Measurements from ENCODE around the gene TWF2. TPM values are rescaled to one million over a fixed set of nuclear protein-coding genes. Genes with fewer than 3 reads are reported as not detected.

The TWF2 gene
- total and polyA plus RNA-seq, 10 of the 15 experiments (the other 5 are each of a cell fraction or from before 2014, with no cell fraction given), result 0.16 to 106 (median 68.5) TPM

GRCh38 chr3:52231502-52232278, 7.3 kb downstream of the TWF2 start (continued):
- TF ChIP-seq ZNF592 (IDR thresholded peaks at IDR 0.05) (no peak), USF2 (IDR thresholded peaks at IDR 0.05; ENCODE audit: borderline replicate concordance, low read depth, low read length) (no peak), YY1 (IDR thresholded peaks at IDR 0.05; ENCODE audit: low read depth, low read length) (peak; percentile 44; the same call in 1 of the 2 replicates), CREB1 (IDR thresholded peaks at IDR 0.05; ENCODE audit: low read depth) (no peak), BCL3 (IDR thresholded peaks at IDR 0.05; ENCODE audit: borderline replicate concordance, insufficient read depth, low read depth, low read length, poor library complexity, severe bottlenecking) (no peak), ASH2L (IDR thresholded peaks at IDR 0.05; ENCODE audit: borderline replicate concordance, low read depth) (no peak), NRF1 (conservative IDR thresholded peaks at IDR 0.05; ENCODE audit: low read depth, low read length) (no peak), KLF5 (IDR thresholded peaks at IDR 0.05; ENCODE audit: partially characterized antibody) (no peak), STAT3 (IDR thresholded peaks at IDR 0.05; ENCODE audit: low read depth, low read length) (no peak), RUNX3 (IDR thresholded peaks at IDR 0.05; ENCODE audit: low read length) (no peak), MXI1 (IDR thresholded peaks at IDR 0.05; ENCODE audit: low read depth, low read length) (no peak), ZNF24 (IDR thresholded peaks at IDR 0.05) (no peak), SPI1 (IDR thresholded peaks at IDR 0.05; ENCODE audit: borderline replicate concordance, insufficient read depth, low read depth, low read length) (no peak), ZNF687 (IDR thresholded peaks at IDR 0.05) (no peak), MYB (IDR thresholded peaks at IDR 0.05; ENCODE audit: borderline replicate concordance, low read depth, low read length) (no peak), RAD21 (IDR thresholded peaks at IDR 0.05; ENCODE audit: insufficient read depth, low read depth, low read length) (peak; percentile 78), BCL11A (IDR thresholded peaks at IDR 0.05; ENCODE audit: low read depth, low read length) (no peak), POLR2AphosphoS2 (IDR thresholded peaks at IDR 0.05; ENCODE audit: low read depth, low read length) (peak; percentile 40; the same call in 1 of the 2 replicates), NR2C2 (IDR thresholded peaks at IDR 0.05; ENCODE audit: borderline replicate concordance, control insufficient read depth, insufficient read length, low read depth) (no peak)

All from GM12878 (cell line).